BLaER1 (cell line): ENCODE measurements around the gene ABHD5.

Experiments
- H3K27ac ChIP-seq: shearing (Covaris generic); formaldehyde crosslinking; 2 replicates; pipeline ENCODE4 v1.8.1; 2022
- H3K27me3 ChIP-seq: shearing (Covaris generic); formaldehyde crosslinking; 2 replicates; pipeline ENCODE4 v1.8.1; 2022
- H3K36me3 ChIP-seq: shearing (Covaris generic); formaldehyde crosslinking; 2 replicates; pipeline ENCODE4 v1.8.1; 2022
- H3K4me1 ChIP-seq: shearing (Covaris generic); formaldehyde crosslinking; 2 replicates; pipeline ENCODE4 v1.8.1; 2022
- H3K4me2 ChIP-seq: shearing (Covaris generic); formaldehyde crosslinking; 2 replicates; pipeline ENCODE4 v1.8.1; 2022
- H3K4me3 ChIP-seq: shearing (Covaris generic); formaldehyde crosslinking; 2 replicates; pipeline ENCODE4 v1.8.1; 2022
- H3K9ac ChIP-seq: shearing (Covaris generic); formaldehyde crosslinking; 2 replicates; pipeline ENCODE4 v1.8.1; 2022
- H3K9me3 ChIP-seq: shearing (Covaris generic); formaldehyde crosslinking; 2 replicates; pipeline ENCODE4 v1.8.1; 2022
- H4K20me1 ChIP-seq: shearing (Covaris generic); formaldehyde crosslinking; 2 replicates; pipeline ENCODE4 v1.8.1; 2022
- Cebpa-rat ChIP-seq: shearing (Covaris generic); IDR thresholded peaks from 2 replicates; pipeline ENCODE4 v1.8.1; 2022

Gene ABHD5

GRCh38 chr3:43766672-43767465 is 76.1 kb downstream of the ABHD5 start:
- Histone ChIP-seq H3K27ac (no peak overlapping the region), H4K20me1 (no peaks in the 10 kb centered on the region), H3K4me1 (peaks cover 23% of the 10 kb centered on the region), H3K9me3 (no peaks in the 10 kb centered on the region), H3K4me2 (no peak overlapping the region), H3K36me3 (no peaks in the 10 kb centered on the region), H3K27me3 (no peaks in the 10 kb centered on the region), H3K4me3 (no peak overlapping the region), H3K9ac (no peak overlapping the region)
- no peak for TF ChIP-seq Cebpa-rat

GRCh38 chr3:43768381-43768973 is 77.7 kb downstream of the ABHD5 start:
- Histone ChIP-seq H3K4me2 (no peak overlapping the region), H3K9ac (no peak overlapping the region), H3K9me3 (no peaks in the 10 kb centered on the region), H3K36me3 (no peaks in the 10 kb centered on the region), H3K27me3 (no peaks in the 10 kb centered on the region), H4K20me1 (no peaks in the 10 kb centered on the region), H3K4me3 (no peak overlapping the region), H3K4me1 (peaks cover 23% of the 10 kb centered on the region), H3K27ac (no peak overlapping the region)
- TF ChIP-seq Cebpa-rat: no peak

DNA sequence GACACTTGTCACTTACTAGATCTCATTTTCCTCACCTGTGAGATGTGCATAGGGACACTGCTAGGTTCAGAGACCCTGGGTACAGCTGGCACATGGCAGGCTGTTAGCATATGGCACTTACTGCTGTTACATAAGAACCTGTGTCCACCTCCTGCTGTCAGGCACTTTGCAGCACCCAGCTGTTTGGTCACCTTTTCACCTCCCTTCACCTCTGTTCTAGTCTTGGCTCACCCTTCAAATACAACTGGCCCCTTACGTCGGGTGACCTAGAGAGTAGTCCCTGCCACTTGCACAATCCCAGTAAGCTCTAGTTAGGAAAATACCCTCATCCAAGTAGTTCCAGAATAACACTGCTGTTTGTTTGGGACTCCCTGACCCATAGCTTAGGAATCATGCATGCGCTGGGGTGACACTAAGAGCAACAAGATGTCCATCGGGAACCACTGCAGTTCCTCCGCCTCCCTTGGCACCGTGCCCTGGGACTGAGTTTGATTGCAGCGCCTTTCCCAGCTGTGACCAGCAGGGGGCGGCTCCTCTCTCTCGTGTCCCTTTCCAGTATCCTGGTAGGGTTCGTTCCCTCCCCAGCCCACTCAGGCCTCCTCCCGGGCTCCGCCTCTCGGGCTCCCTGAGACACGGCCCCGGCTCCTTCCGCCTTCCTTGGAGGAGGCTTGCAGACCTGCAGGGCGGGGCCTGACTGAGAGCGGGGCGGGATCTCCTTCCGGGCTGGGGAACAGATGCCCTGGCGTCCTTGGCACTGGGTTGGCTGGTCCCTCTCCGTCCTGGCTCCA is 78.6 kb downstream of the ABHD5 start:
- H3K27me3 ChIP-seq: no peaks in the 10 kb centered on the region
- no peak for TF ChIP-seq Cebpa-rat
- no peaks in the 10 kb centered on the region for H3K9me3 ChIP-seq
- H3K27ac ChIP-seq: no peak overlapping the region
- no peak overlapping the region for H3K9ac ChIP-seq
- H3K4me2 ChIP-seq: peak overlapping the region; percentile 34; the same call in 1 of the 2 replicates
- H3K4me1 ChIP-seq: peaks cover 23% of the 10 kb centered on the region
- H3K4me3 ChIP-seq: no peak overlapping the region
- H3K36me3 ChIP-seq: no peaks in the 10 kb centered on the region
- H4K20me1 ChIP-seq: no peaks in the 10 kb centered on the region

- no peaks in the 10 kb centered on the region for H3K27me3 ChIP-seq
- H3K9me3 ChIP-seq: no peaks in the 10 kb centered on the region
- TF ChIP-seq Cebpa-rat: no peak
- H3K9ac ChIP-seq: no peak overlapping the region
- H3K4me1 ChIP-seq: peaks cover 23% of the 10 kb centered on the region
- no peak overlapping the region for H3K4me3 ChIP-seq
- H3K4me2 ChIP-seq: peak overlapping the region; percentile 34; the same call in 1 of the 2 replicates
- H3K36me3 ChIP-seq: no peaks in the 10 kb centered on the region
- H3K27ac ChIP-seq: no peak overlapping the region
- H4K20me1 ChIP-seq: no peaks in the 10 kb centered on the region
These were observed 79.2 kb downstream of the ABHD5 start for GRCh38 chr3:43769885-43770425.

DNA sequence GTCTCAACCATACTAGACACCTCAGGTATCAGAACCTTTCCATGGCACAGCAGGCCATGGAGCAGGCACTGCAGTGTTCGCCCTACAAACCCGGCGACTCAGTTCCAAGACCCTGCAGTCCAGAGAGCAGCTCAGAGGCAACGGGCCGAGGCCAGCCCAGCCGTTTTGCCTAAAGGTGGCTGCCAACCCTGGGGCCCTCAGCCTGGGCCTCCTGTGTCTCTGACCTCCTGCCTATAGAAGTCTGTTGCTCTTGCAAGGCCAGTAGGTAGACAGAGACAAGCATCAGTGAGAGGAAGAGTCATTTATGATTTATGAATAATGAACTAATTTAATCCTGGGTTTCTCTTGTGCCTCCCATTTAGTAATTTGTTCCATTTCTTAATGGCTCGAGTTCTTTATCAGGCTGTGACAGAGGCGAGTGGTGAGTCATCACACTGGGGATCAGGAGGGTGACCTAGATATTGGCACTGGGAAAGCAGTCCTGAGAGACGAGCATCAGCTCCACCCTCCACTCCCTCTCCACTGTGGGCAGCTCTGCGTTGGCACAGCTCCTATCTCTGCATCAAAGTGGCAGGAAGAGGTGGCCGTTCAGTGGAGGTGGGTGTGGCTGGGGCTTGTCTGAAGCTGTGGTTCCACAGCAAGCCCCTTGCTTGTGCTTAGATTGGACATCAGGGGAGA is 79.8 kb downstream of the ABHD5 start:
- no peaks in the 10 kb centered on the region for H3K27me3 ChIP-seq
- no peaks in the 10 kb centered on the region for H3K36me3 ChIP-seq
- peaks cover 23% of the 10 kb centered on the region for H3K4me1 ChIP-seq
- no peak overlapping the region for H3K4me3 ChIP-seq
- no peak for TF ChIP-seq Cebpa-rat
- no peaks in the 10 kb centered on the region for H4K20me1 ChIP-seq
- H3K27ac ChIP-seq: no peak overlapping the region
- no peak overlapping the region for H3K9ac ChIP-seq
- peak overlapping the region; percentile 32; the same call in 1 of the 2 replicates for H3K4me2 ChIP-seq
- no peaks in the 10 kb centered on the region for H3K9me3 ChIP-seq

DNA sequence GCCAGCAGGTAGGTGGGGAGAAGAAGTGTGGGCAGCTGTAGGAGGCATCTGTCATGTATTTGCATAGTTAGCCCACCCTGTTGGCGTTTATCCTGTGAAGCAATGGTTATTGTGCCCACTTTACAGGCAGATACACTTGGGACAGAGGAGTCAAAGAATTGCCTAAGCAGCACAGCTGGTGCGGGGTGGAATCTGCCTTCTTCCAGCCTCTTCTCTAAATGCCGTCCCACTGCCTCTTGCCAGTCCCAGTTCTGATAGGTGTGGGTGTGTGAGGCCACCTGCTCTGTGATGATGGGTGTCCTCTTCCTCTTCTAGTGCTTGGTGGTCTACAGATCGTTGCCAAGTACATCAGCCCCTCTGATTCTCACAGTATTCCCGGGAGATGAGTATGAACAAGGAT is 80.9 kb downstream of the ABHD5 start:
- TF ChIP-seq Cebpa-rat: no peak
- H3K27me3 ChIP-seq: no peaks in the 10 kb centered on the region
- H3K9me3 ChIP-seq: no peaks in the 10 kb centered on the region
- H3K27ac ChIP-seq: no peak overlapping the region
- H3K9ac ChIP-seq: no peak overlapping the region
- H3K4me3 ChIP-seq: no peak overlapping the region
- no peak overlapping the region for H3K4me2 ChIP-seq
- H3K36me3 ChIP-seq: no peaks in the 10 kb centered on the region
- H4K20me1 ChIP-seq: no peaks in the 10 kb centered on the region
- peaks cover 23% of the 10 kb centered on the region for H3K4me1 ChIP-seq

GRCh38 chr3:43773273-43774094 is 82.7 kb downstream of the ABHD5 start:
- no peak overlapping the region for H3K4me2 ChIP-seq
- H3K4me3 ChIP-seq: no peak overlapping the region
- H3K9ac ChIP-seq: no peak overlapping the region
- H3K27me3 ChIP-seq: no peaks in the 10 kb centered on the region
- H3K4me1 ChIP-seq: peaks cover 23% of the 10 kb centered on the region
- no peak for TF ChIP-seq Cebpa-rat
- no peak overlapping the region for H3K27ac ChIP-seq
- H3K36me3 ChIP-seq: no peaks in the 10 kb centered on the region
- 0 out of 2 replicates have a peak, but pooled peaks cover under 1% of the 10 kb centered on the region for H3K9me3 ChIP-seq
- no peaks in the 10 kb centered on the region for H4K20me1 ChIP-seq

DNA sequence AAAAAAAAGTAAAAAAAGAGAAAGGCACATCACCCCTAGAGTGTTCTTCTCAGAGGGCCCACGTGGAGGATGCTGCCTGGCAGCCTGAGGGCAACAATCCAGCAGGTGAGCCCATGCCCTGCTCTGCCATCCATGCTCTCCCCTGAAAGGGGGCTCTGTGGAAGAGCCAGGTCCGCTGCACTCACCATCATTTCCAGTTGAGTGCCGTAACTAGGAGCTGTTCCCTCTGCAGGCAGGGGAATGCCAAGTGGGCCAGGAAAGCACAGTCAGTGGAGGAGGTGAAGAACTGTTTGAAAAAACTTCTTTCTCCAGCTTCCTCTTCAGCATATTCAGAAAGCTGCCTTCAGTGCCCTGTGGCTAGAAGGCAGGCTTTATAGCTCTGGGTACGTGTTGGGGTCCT is 84.1 kb downstream of the ABHD5 start:
- Histone ChIP-seq H3K4me1 (peaks cover 14% of the 10 kb centered on the region), H3K4me3 (no peak overlapping the region), H3K9me3 (peaks cover 12% of the 10 kb centered on the region), H3K4me2 (no peak overlapping the region), H3K27me3 (no peaks in the 10 kb centered on the region), H3K27ac (no peak overlapping the region), H3K36me3 (no peaks in the 10 kb centered on the region), H3K9ac (no peak overlapping the region), H4K20me1 (no peaks in the 10 kb centered on the region)
- TF ChIP-seq Cebpa-rat: no peak

GRCh38 chr3:43776101-43776500 is 85.4 kb downstream of the ABHD5 start:
- Histone ChIP-seq H3K9ac (no peak overlapping the region), H3K27me3 (no peaks in the 10 kb centered on the region), H3K27ac (no peak overlapping the region), H3K4me3 (no peak overlapping the region), H3K4me2 (no peak overlapping the region), H3K36me3 (no peaks in the 10 kb centered on the region), H4K20me1 (no peaks in the 10 kb centered on the region), H3K4me1 (peaks cover under 1% of the 10 kb centered on the region), H3K9me3 (peaks cover 12% of the 10 kb centered on the region)
- TF ChIP-seq Cebpa-rat: no peak
